Right atrium auricular region (tissue), 2 donors: ENCODE data around the gene PNPLA5. TPM values are rescaled to one million over a fixed set of nuclear protein-coding genes. Genes with fewer than 3 reads are reported as not detected.
A peak's percentile ranks its signal among the peaks of the same experiment; 100 is the strongest.

Source experiments
- DNase-seq: peaks from one replicate; pipeline ENCODE4 v3.0.0-alpha.2; 2019; ENCODE audit warnings: low spot score
- H3K27ac ChIP-seq, 2 donors: fragments of 200-600 bp; sonication (generic); 1 replicate in 1 of 2; 2 replicates in 1 of 2; pipeline ENCODE4 v1.5.1; 2016 to 2019
- H3K27me3 ChIP-seq, 2 donors: fragments of 200-600 bp; sonication (generic); one replicate each; pipeline versions ENCODE4 v1.5.1 to v1.6.0; 2017 to 2019
- H3K36me3 ChIP-seq: fragments of 200-600 bp; sonication (generic); one replicate; pipeline ENCODE4 v1.5.1; 2016
- H3K4me1 ChIP-seq, 2 donors: fragments of 200-600 bp; sonication (generic); one replicate each; pipeline versions ENCODE4 v1.5.1 to v1.6.0; 2017 to 2019
- H3K4me3 ChIP-seq, 2 donors: fragments of 200-600 bp; sonication (generic); 1 replicate in 1 of 2; 2 replicates in 1 of 2; pipeline ENCODE4 v1.5.1; 2017 to 2019; ENCODE audit warnings: mild to moderate bottlenecking in 1 of 2, moderate library complexity in 1 of 2
- H3K9me3 ChIP-seq, 2 donors: fragments of 200-600 bp; sonication (generic); one replicate each; pipeline ENCODE4 v1.5.1; 2019
- CTCF ChIP-seq, 2 donors: fragments of 200-600 bp; sonication (generic); IDR thresholded peaks; one replicate each; pipeline ENCODE4 v1.5.1; 2019; ENCODE audit warnings: antibody characterized with exemption in 2 of 2
- total RNA-seq, 2 donors: library from RNA; depleted of rRNA; stranded (reverse); fragments of >200 nt; gene quantifications; one replicate each; pipeline ENCODE4 v1.1.0, GENCODE V29; 2016

The PNPLA5 gene
- total RNA-seq, 2 donors from 2014 or later, result not detected

GRCh38 chr22:43867839-43868635 lies 23.8 kb downstream of the PNPLA5 start:
- Histone ChIP-seq H3K36me3 (no peaks in the 10 kb centered on the region), H3K27me3 (no peaks in the 10 kb centered on the region), H3K4me3 (no peak overlapping the region), H3K9me3 (peaks cover 0 to 16% of the 10 kb centered on the region in 2 donors), H3K4me1 (no peaks in the 10 kb centered on the region), H3K27ac (no peak overlapping the region)
- DNase-seq, result no peak
- TF ChIP-seq CTCF (IDR thresholded peaks at IDR 0.05), result no peak

GRCh38 chr22:43862882-43863202 lies 29.0 kb downstream of the PNPLA5 start:
- Histone ChIP-seq H3K9me3 (no peaks in the 10 kb centered on the region), H3K4me3 (no peak overlapping the region), H3K4me1 (peaks cover 0 to 5% of the 10 kb centered on the region in 2 donors), H3K27ac (no peak overlapping the region), H3K36me3 (no peaks in the 10 kb centered on the region), H3K27me3 (peaks cover 0 to 5% of the 10 kb centered on the region in 2 donors)
- no peak for DNase-seq
- TF ChIP-seq CTCF (IDR thresholded peaks at IDR 0.05), result no peak

GRCh38 chr22:43862074-43862881 lies 29.5 kb downstream of the PNPLA5 start, which contains the start of gene SULT4A1:
TSS of gene SULT4A1 (minus strand) at chr22:43862513. CDS start at chr22:43862382, 131 bp downstream.
- H3K4me1 ChIP-seq, result peaks cover 0 to 5% of the 10 kb centered on the region in 2 donors
- TF ChIP-seq CTCF (IDR thresholded peaks at IDR 0.05), result no peak
- peaks cover 0 to 4% of the 10 kb centered on the region in 2 donors for H3K9me3 ChIP-seq
- H3K27me3 ChIP-seq, result peaks cover 0 to 5% of the 10 kb centered on the region in 2 donors
- no peak within 1 kb of the TSS for H3K27ac ChIP-seq
- peak within 1 kb of the TSS in 1 of 2 donors; percentile 35 for H3K4me3 ChIP-seq
- no peaks in the 10 kb centered on the region for H3K36me3 ChIP-seq
- no peak for DNase-seq

- H3K4me1 ChIP-seq, result peaks cover 0 to 5% of the 10 kb centered on the region in 2 donors
- no peak for TF ChIP-seq CTCF (IDR thresholded peaks at IDR 0.05)
- H3K27ac ChIP-seq, result no peak overlapping the region
- peaks cover 0 to 12% of the 10 kb centered on the region in 2 donors for H3K9me3 ChIP-seq
- DNase-seq, result no peak
- H3K27me3 ChIP-seq, result peaks cover 0 to 5% of the 10 kb centered on the region in 2 donors
- no peak overlapping the region for H3K4me3 ChIP-seq
- H3K36me3 ChIP-seq, result no peaks in the 10 kb centered on the region
Measured at GRCh38 chr22:43861529-43861928, 30.3 kb downstream of the PNPLA5 start.

GRCh38 chr22:43860831-43861230 lies 31.0 kb downstream of the PNPLA5 start:
- H3K4me1 ChIP-seq, result peaks cover 0 to 5% of the 10 kb centered on the region in 2 donors
- no peak overlapping the region for H3K27ac ChIP-seq
- no peak for TF ChIP-seq CTCF (IDR thresholded peaks at IDR 0.05)
- H3K9me3 ChIP-seq, result peaks cover 0 to 14% of the 10 kb centered on the region in 2 donors
- DNase-seq, result no peak
- no peaks in the 10 kb centered on the region for H3K36me3 ChIP-seq
- H3K4me3 ChIP-seq, result no peak overlapping the region
- peaks cover 0 to 5% of the 10 kb centered on the region in 2 donors for H3K27me3 ChIP-seq
